Spleen (tissue), 7 donors: Measurements from ENCODE around the gene NAP1L5.

Source experiments
- CTCF ChIP-seq, 11 experiments: fragments of 200-600 bp in 7 of 11; fragments of 450-650 bp in 4 of 11; sonication (generic) in 4 of 11; IDR thresholded peaks in 8 of 11; conservative IDR thresholded peaks in 3 of 11; 1 replicate in 7 of 11; 2 replicates in 4 of 11; pipeline versions ENCODE4 v1.4.0 to v1.8.0; 2016 to 2021; ENCODE audit warnings: antibody characterized with exemption in 11 of 11, inconsistent platforms in 4 of 11, mild to moderate bottlenecking in 1 of 11
- POLR2A ChIP-seq, 3 donors: fragments of 450-650 bp; IDR thresholded peaks; one replicate each; pipeline ENCODE4 v1.5.1; 2017; ENCODE audit warnings: antibody characterized with exemption in 3 of 3, mild to moderate bottlenecking in 1 of 3
- POLR2AphosphoS5 ChIP-seq, 3 donors: sonication (generic); formaldehyde crosslinking; IDR thresholded peaks; one replicate each; pipeline ENCODE4 v1.5.1; 2017; ENCODE audit warnings: antibody characterized with exemption in 3 of 3
- donor health status: DM: no; HTN: no; CAD: no; lungs with moderate emphysema.
- donor health status: DM: no; HTN: no; CAD: no.
- donor health status: DM: no; HTN: no; CAD: no.

- TF ChIP-seq CTCF (IDR thresholded peaks at IDR 0.05 in 8 of 11, conservative IDR thresholded peaks at IDR 0.05 in 3 of 11): no peak
- no peak for TF ChIP-seq POLR2AphosphoS5 (IDR thresholded peaks at IDR 0.05)
- TF ChIP-seq POLR2A (IDR thresholded peaks at IDR 0.05): no peak
Observed at GRCh38 chr4:88655226-88655625, 42.4 kb downstream of the NAP1L5 start.
